HG02588 (cell line): Measurements from ENCODE around the gene ERLEC1.
"Not testable (repeated sequence)": the region's sequence is repeated elsewhere in the genome, so short reads cannot be mapped to it uniquely, and the experiment has no call there.

Source experiments
- ATAC-seq: cut with Tn5 transposase; IDR thresholded peaks from one replicate; pipeline ENCODE4 v1.9.1; 2021; ENCODE audit warnings: mild to moderate bottlenecking, moderate library complexity; ENCODE audit not compliant: unreplicated experiment

The ERLEC1 gene

GRCh38 chr2:53786705-53787613 lies at the start of gene ERLEC1, which contains the start of gene ASB3:
ERLEC1 (plus strand) TSS chr2:53787044; CDS start chr2:53787211, 167 bp downstream.
ASB3 (minus strand) TSS chr2:53786953; CDS start chr2:53765572, 21,381 bp downstream.
- ATAC-seq = peak; percentile 95

- no peak for ATAC-seq
Observed at GRCh38 chr2:53737091-53737490, 49.8 kb upstream of the ERLEC1 start.

GRCh38 chr2:53739032-53739431 lies 47.8 kb upstream of the ERLEC1 start:
- ATAC-seq = no peak

GRCh38 chr2:53740170-53740569 lies 46.7 kb upstream of the ERLEC1 start:
- no peak for ATAC-seq

- ATAC-seq = no peak
Observed at GRCh38 chr2:53744395-53745065, 42.3 kb upstream of the ERLEC1 start.

- no peak for ATAC-seq
Observed at GRCh38 chr2:53750041-53750768, 36.6 kb upstream of the ERLEC1 start.

- ATAC-seq = peak; percentile 94
Observed at GRCh38 chr2:53751728-53752127, 35.1 kb upstream of the ERLEC1 start.

GRCh38 chr2:53752385-53752784 lies 34.5 kb upstream of the ERLEC1 start:
- no peak for ATAC-seq

- ATAC-seq = no peak
Observed at GRCh38 chr2:53753041-53753440, 33.8 kb upstream of the ERLEC1 start.

- no peak for ATAC-seq
Observed at GRCh38 chr2:53755121-53755520, 31.7 kb upstream of the ERLEC1 start.

- ATAC-seq = no peak
Observed at GRCh38 chr2:53756644-53757043, 30.2 kb upstream of the ERLEC1 start.

GRCh38 chr2:53757206-53757605 lies 29.6 kb upstream of the ERLEC1 start:
- not testable (repeated sequence) for ATAC-seq

GRCh38 chr2:53765767-53766166 lies 21.1 kb upstream of the ERLEC1 start:
- ATAC-seq = no peak

- peak; percentile 93 for ATAC-seq
Observed at GRCh38 chr2:53767405-53768241, 19.2 kb upstream of the ERLEC1 start, which contains the start of gene CHAC2. CHAC2 (plus strand) TSS chr2:53767804; CDS start chr2:53767887, 83 bp downstream.

- peak; percentile 50 for ATAC-seq
Observed at GRCh38 chr2:53768242-53768542, 18.7 kb upstream of the ERLEC1 start.

- ATAC-seq = no peak
Observed at GRCh38 chr2:53769318-53769945, 17.4 kb upstream of the ERLEC1 start.

GRCh38 chr2:53770264-53770663 lies 16.6 kb upstream of the ERLEC1 start:
- ATAC-seq = no peak

GRCh38 chr2:53777134-53777533 lies 9.7 kb upstream of the ERLEC1 start:
- ATAC-seq = no peak

- no peak for ATAC-seq
Observed at GRCh38 chr2:53778536-53779162, 8.2 kb upstream of the ERLEC1 start.

- ATAC-seq = no peak
Observed at GRCh38 chr2:53780056-53780455, 6.8 kb upstream of the ERLEC1 start.
